CD4-positive, alpha-beta memory T cell (primary cell): Measurements from ENCODE around the gene CARNS1. TPM values are rescaled to one million over a fixed set of nuclear protein-coding genes. Genes with fewer than 3 reads are reported as not detected.

Experiments
- CTCF ChIA-PET: fragments of 350-600 bp; sonication (Branson Sonifier 250); formaldehyde crosslinking; loops from one replicate; lab custom pipeline; 2021; ENCODE audit warnings: inconsistent platforms; ENCODE audit not compliant: partially characterized antibody; lab: Charles Lee
- POLR2A ChIA-PET: fragments of 350-600 bp; sonication (Branson Sonifier 250); formaldehyde crosslinking; loops from one replicate; lab custom pipeline; 2021; ENCODE audit not compliant: partially characterized antibody; lab: Charles Lee
- DNase-seq, 5 donors: peaks; one replicate each; pipeline versions ENCODE4 v3.0.0 to v3.0.0-alpha.2; 2020 to 2022; ENCODE audit warnings: mixed read lengths in 1 of 5
- H3K27ac ChIP-seq: one replicate; pipeline ENCODE4 v1.7.0; 2013; ENCODE audit warnings: low read depth, low read length
- H3K27me3 ChIP-seq: 2 replicates; pipeline ENCODE4 v1.7.0; 2013; ENCODE audit warnings: mild to moderate bottlenecking, low read length, moderate library complexity; ENCODE audit not compliant: insufficient read depth
- H3K36me3 ChIP-seq: 2 replicates; pipeline ENCODE4 v1.7.0; 2013; ENCODE audit warnings: mild to moderate bottlenecking, low read length, moderate library complexity; ENCODE audit not compliant: insufficient read depth
- H3K4me1 ChIP-seq: 2 replicates; pipeline ENCODE4 v1.7.0; 2013; ENCODE audit warnings: mild to moderate bottlenecking, low read length, moderate library complexity; ENCODE audit not compliant: insufficient read depth
- H3K4me3 ChIP-seq, 2 donors: one replicate each; pipeline ENCODE4 v1.7.0; 2013; ENCODE audit warnings: low read length in 2 of 2, mild to moderate bottlenecking in 1 of 2
- H3K9me3 ChIP-seq, 2 donors: one replicate each; pipeline ENCODE4 v1.7.0; 2013; ENCODE audit warnings: low read length in 2 of 2, control low read depth in 1 of 2; ENCODE audit not compliant: control insufficient read depth in 1 of 2
- H3K27ac Mint-ChIP-seq, 7 donors: one replicate each; pipeline ENCODE4 v1.8.0; 2020 to 2021; ENCODE audit warnings: mixed read lengths in 7 of 7, mild to moderate bottlenecking in 6 of 7, inconsistent platforms in 3 of 7, moderate library complexity in 3 of 7
- H3K27me3 Mint-ChIP-seq, 2 donors: one replicate each; pipeline ENCODE4 v1.8.0; 2020 to 2021; ENCODE audit warnings: mixed read lengths in 2 of 2
- H3K36me3 Mint-ChIP-seq, 2 donors: one replicate each; pipeline ENCODE4 v1.8.0; 2020 to 2021; ENCODE audit warnings: mixed read lengths in 2 of 2, inconsistent platforms in 1 of 2, mild to moderate bottlenecking in 1 of 2
- H3K4me1 Mint-ChIP-seq, 4 donors: one replicate each; pipeline ENCODE4 v1.8.0; 2020 to 2021; ENCODE audit warnings: mixed read lengths in 4 of 4, mild to moderate bottlenecking in 1 of 4
- H3K4me3 Mint-ChIP-seq, 8 donors: one replicate each; pipeline ENCODE4 v1.8.0; 2020 to 2021; ENCODE audit warnings: mixed read lengths in 8 of 8, mild to moderate bottlenecking in 7 of 8, moderate library complexity in 6 of 8, inconsistent platforms in 3 of 8
- H3K9me3 Mint-ChIP-seq, 8 donors: one replicate each; pipeline ENCODE4 v1.8.0; 2020 to 2021; ENCODE audit warnings: mixed read lengths in 8 of 8, mild to moderate bottlenecking in 5 of 8, inconsistent platforms in 3 of 8, moderate library complexity in 1 of 8
- intact Hi-C: fragments of 100-400 bp; cut with micrococcal nuclease; formaldehyde crosslinking; loops from one replicate; pipeline ENCODE4 v1.15.1; 2023
- polyA plus RNA-seq, 2 donors: library from polyadenylated mRNA; unstranded; fragments of 300-500 nt; fragmentation: Illumina TruSeq; gene quantifications; one replicate each; pipeline ENCODE4 v1.2.3, GENCODE V29; 2021
- total RNA-seq, 2 experiments: library from RNA; stranded (reverse); gene quantifications; one replicate each; pipeline ENCODE4 v1.2.3, GENCODE V29; 2021

Gene CARNS1
- total and polyA plus RNA-seq, 4 experiments from 2014 or later, result 0.45 to 3.3 (median 1.6) TPM

GRCh38 chr11:67391304-67392182 is 23.9 kb upstream of the CARNS1 start, which contains the start of gene RAD9A:
TSS of gene RAD9A (plus strand) at chr11:67391986. CDS start at chr11:67392045, 59 bp downstream.
- Mint-ChIP-seq H3K27me3 (no peaks in the 10 kb centered on the region), H3K4me1 (peaks cover 23 to 46% (median 36%) of the 10 kb centered on the region in 4 donors), H3K36me3 (peaks cover 8 to 14% of the 10 kb centered on the region in 2 donors), H3K4me3 (peak within 1 kb of the TSS; percentile 87 to 93 (median 91)), H3K9me3 (peaks cover 0 to 1% (median 0%) of the 10 kb centered on the region in 8 donors), H3K27ac (peak within 1 kb of the TSS; percentile 82 to 94 (median 87))
- intact Hi-C loops, result loop anchor here (1.0 kb wide), 2 partner anchors 10 to 93 kb away; partner anchors contain the start of gene PPP1CA
- ChIA-PET POLR2A (interaction anchor here (0.9 to 21.5 kb wide), 33 partner anchors 9 to 151 kb away, joined by 3 to 2262 read pairs (median 7); partner anchors contain the start of genes AIP, CARNS1, CDK2AP2 and CLCF1), CTCF (interaction anchor here (1.4 to 24.8 kb wide), 12 partner anchors 9 to 124 kb away, joined by 3 to 1065 read pairs (median 6); partner anchors contain the start of genes AIP, POLD4, PPP1CA and PTPRCAP)
- Histone ChIP-seq H3K27ac (peak within 1 kb of the TSS; percentile 79), H3K27me3 (no peaks in the 10 kb centered on the region), H3K4me1 (peaks cover 18% of the 10 kb centered on the region), H3K36me3 (peaks cover 3% of the 10 kb centered on the region), H3K9me3 (no peaks in the 10 kb centered on the region), H3K4me3 (peak within 1 kb of the TSS; percentile 63 to 75)
- peak; percentile 86 to 93 (median 89) for DNase-seq

DNA sequence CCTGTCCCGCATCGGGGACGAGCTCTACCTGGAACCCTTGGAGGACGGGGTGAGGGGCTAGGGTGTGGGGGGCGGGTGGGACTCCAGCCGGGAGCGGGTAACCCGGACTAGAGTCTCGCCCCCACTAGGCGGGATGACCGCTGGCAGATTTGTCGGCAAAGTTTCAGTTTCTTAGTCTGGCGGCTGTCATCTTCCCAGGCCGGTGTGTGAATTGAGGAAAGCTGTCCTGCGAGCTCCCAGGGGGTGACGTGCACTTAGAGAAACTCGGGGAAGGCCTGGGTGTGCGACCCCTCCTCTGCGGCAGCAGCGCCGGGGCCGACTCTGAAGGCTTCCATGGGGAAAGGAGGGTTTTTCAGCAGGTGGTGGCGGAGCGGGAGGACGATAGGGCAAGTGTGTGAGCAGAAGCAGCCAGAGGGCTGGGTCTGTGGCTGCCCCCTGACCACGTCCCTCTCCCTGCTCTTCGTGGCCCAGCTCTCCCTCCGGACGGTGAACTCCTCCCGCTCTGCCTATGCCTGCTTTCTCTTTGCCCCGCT is 23.2 kb upstream of the CARNS1 start:
- H3K4me3 ChIP-seq, result peak overlapping the region; percentile 61 to 75
- peak overlapping the region; percentile 78 to 94 (median 87) for H3K27ac Mint-ChIP-seq
- peaks cover 27 to 53% (median 43%) of the 10 kb centered on the region in 4 donors for H3K4me1 Mint-ChIP-seq
- ChIA-PET CTCF (interaction anchor here (0.5 to 24.8 kb wide), 11 partner anchors 10 to 125 kb away, joined by 3 to 1065 read pairs (median 7); partner anchors contain the start of genes AIP, POLD4, PPP1CA and PTPRCAP), POLR2A (interaction anchor here (0.9 to 21.5 kb wide), 31 partner anchors 9 to 152 kb away, joined by 3 to 2262 read pairs (median 7); partner anchors contain the start of genes AIP, CARNS1, CDK2AP2 and CLCF1)
- peaks cover 0 to 1% (median 0%) of the 10 kb centered on the region in 8 donors for H3K9me3 Mint-ChIP-seq
- peaks cover 11 to 19% of the 10 kb centered on the region in 2 donors for H3K36me3 Mint-ChIP-seq
- peak overlapping the region; percentile 87 to 93 (median 91) for H3K4me3 Mint-ChIP-seq
- H3K27ac ChIP-seq, result peak overlapping the region; percentile 79
- intact Hi-C loops, result loop anchor here (1.0 kb wide), 1 partner anchor 9 kb away; the partner anchor contains the start of gene PPP1CA
- peaks cover 25% of the 10 kb centered on the region for H3K4me1 ChIP-seq
- no peak for DNase-seq
- H3K36me3 ChIP-seq, result peaks cover 3% of the 10 kb centered on the region
- no peaks in the 10 kb centered on the region for H3K27me3 Mint-ChIP-seq
- no peaks in the 10 kb centered on the region for H3K9me3 ChIP-seq
- H3K27me3 ChIP-seq, result no peaks in the 10 kb centered on the region

DNA sequence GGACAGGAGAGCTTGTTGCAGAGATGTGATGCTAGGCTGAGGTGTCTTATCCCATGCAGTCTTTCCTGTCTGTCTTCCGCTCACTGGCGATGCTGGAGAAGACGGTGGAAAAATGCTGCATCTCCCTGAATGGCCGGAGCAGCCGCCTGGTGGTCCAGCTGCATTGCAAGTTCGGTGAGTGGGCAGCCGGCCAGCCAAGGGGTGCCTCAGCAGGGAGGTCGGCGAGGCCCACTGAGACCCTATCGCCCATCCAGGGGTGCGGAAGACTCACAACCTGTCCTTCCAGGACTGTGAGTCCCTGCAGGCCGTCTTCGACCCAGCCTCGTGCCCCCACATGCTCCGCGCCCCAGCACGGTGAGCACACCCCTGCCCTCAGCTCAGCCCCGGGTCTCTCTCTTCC is 22.0 kb upstream of the CARNS1 start:
- peak overlapping the region in 5 of 8 donors; percentile 51 to 91 (median 64) for H3K4me3 Mint-ChIP-seq
- POLR2A ChIA-PET, result interaction anchor here (0.9 to 21.5 kb wide), 7 partner anchors 8 to 106 kb away, joined by 3 to 2262 read pairs (median 37); partner anchors contain the start of genes CARNS1, CLCF1, POLD4 and PPP1CA

DNA sequence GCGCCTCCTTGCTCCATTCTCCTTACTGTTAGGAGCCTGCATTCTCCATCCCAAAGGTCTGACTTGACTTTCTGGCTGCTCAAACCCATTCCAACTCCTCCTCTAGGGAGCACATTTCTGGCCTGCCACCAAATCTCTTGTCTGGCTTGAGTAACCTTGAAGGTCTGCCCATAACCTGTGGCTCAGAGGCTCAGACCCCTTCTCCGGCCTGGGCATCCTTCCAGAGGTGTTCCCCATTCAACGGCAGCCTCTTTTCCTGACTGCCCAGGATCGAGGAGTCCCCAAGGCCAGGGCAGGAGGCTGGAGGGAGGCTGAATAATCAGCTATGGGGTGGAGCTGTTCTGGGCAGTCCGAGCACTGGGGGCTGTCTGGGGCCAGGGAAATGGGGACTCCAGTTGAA is 21.5 kb upstream of the CARNS1 start:
- no peaks in the 10 kb centered on the region for H3K27me3 Mint-ChIP-seq
- intact Hi-C loops, result no loop called here
- H3K36me3 ChIP-seq, result peaks cover 21% of the 10 kb centered on the region
- peaks cover 31 to 69% (median 51%) of the 10 kb centered on the region in 4 donors for H3K4me1 Mint-ChIP-seq
- DNase-seq, result no peak
- H3K4me3 Mint-ChIP-seq, result peak overlapping the region in 7 of 8 donors; percentile 1 to 64 (median 53)
- peaks cover 0 to 1% (median 0%) of the 10 kb centered on the region in 8 donors for H3K9me3 Mint-ChIP-seq
- peak overlapping the region in 6 of 7 donors; percentile 3 to 65 (median 54) for H3K27ac Mint-ChIP-seq
- CTCF ChIA-PET, result interaction anchor here (1.2 to 5.9 kb wide), 3 partner anchors 8 to 43 kb away, joined by 3 to 40 read pairs (median 3); partner anchors contain the start of genes PPP1CA and TBC1D10C
- H3K36me3 Mint-ChIP-seq, result peaks cover 18 to 30% of the 10 kb centered on the region in 2 donors
- H3K4me3 ChIP-seq, result no peak overlapping the region
- no peaks in the 10 kb centered on the region for H3K9me3 ChIP-seq
- peaks cover 42% of the 10 kb centered on the region for H3K4me1 ChIP-seq
- H3K27ac ChIP-seq, result no peak overlapping the region
- no peaks in the 10 kb centered on the region for H3K27me3 ChIP-seq
- POLR2A ChIA-PET, result interaction anchor here (0.9 to 21.5 kb wide), 6 partner anchors 7 to 106 kb away, joined by 3 to 2262 read pairs (median 26); partner anchors contain the start of genes CARNS1, CLCF1, PPP1CA and PTPRCAP

More for the DNA sequence above, 22.0 kb upstream of the CARNS1 start:
- intact Hi-C loops, result no loop called here
- no peaks in the 10 kb centered on the region for H3K9me3 ChIP-seq
- DNase-seq, result no peak
- peaks cover 0 to 1% (median 0%) of the 10 kb centered on the region in 8 donors for H3K9me3 Mint-ChIP-seq
- no peak overlapping the region for H3K27ac ChIP-seq
- peaks cover 37% of the 10 kb centered on the region for H3K4me1 ChIP-seq
- H3K36me3 ChIP-seq, result peaks cover 15% of the 10 kb centered on the region
- no peak overlapping the region for H3K4me3 ChIP-seq
- CTCF ChIA-PET, result interaction anchor here (1.6 to 5.9 kb wide), 2 partner anchors 8 to 39 kb away, joined by 3 to 40 read pairs; partner anchors contain the start of genes PPP1CA and TBC1D10C
- peaks cover 18 to 28% of the 10 kb centered on the region in 2 donors for H3K36me3 Mint-ChIP-seq
- no peaks in the 10 kb centered on the region for H3K27me3 Mint-ChIP-seq
- H3K27ac Mint-ChIP-seq, result peak overlapping the region; percentile 3 to 87 (median 57)
- no peaks in the 10 kb centered on the region for H3K27me3 ChIP-seq
- peaks cover 31 to 65% (median 51%) of the 10 kb centered on the region in 4 donors for H3K4me1 Mint-ChIP-seq

DNA sequence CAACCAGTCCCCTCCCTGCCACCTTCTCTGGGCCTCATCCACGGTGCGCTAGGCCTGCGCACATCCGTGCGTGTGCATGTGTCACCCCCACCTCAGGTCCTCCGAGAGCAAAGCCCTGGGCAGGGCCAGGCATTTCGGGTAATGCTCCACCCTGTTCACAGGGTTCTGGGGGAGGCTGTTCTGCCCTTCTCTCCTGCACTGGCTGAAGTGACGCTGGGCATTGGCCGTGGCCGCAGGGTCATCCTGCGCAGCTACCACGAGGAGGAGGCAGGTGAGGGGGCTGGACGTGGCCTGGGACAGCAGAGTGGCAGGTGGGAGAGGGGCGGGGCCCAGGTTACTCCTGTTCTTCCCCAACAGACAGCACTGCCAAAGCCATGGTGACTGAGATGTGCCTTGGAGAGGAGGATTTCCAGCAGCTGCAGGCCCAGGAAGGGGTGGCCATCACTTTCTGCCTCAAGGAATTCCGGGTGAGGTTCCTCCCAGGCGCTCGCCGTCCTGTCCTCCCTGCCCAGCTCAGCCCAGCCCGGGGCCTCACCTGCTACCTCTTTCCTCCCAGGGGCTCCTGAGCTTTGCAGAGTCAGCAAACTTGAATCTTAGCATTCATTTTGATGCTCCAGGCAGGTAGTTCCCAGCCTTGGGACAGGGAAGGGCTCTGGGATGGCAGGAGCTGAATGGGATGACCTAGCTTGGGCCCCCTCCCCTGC is 19.8 kb upstream of the CARNS1 start:
- peak overlapping the region in 5 of 7 donors; percentile 61 to 91 (median 73) for H3K27ac Mint-ChIP-seq
- Histone ChIP-seq H3K9me3 (no peaks in the 10 kb centered on the region), H3K4me3 (no peak overlapping the region), H3K36me3 (peaks cover 28% of the 10 kb centered on the region), H3K27ac (peak overlapping the region; percentile 42), H3K27me3 (no peaks in the 10 kb centered on the region), H3K4me1 (peaks cover 58% of the 10 kb centered on the region)
- no peak for DNase-seq
- intact Hi-C loops, result no loop called here
- CTCF ChIA-PET, result interaction anchor here (1.0 to 1.9 kb wide), 6 partner anchors 10 to 78 kb away, joined by 3 to 9 read pairs (median 4); partner anchors contain the start of gene PTPRCAP
- peaks cover 31 to 71% (median 54%) of the 10 kb centered on the region in 4 donors for H3K4me1 Mint-ChIP-seq
- peak overlapping the region in 1 of 8 donors; percentile 62 for H3K4me3 Mint-ChIP-seq
- no peaks in the 10 kb centered on the region for H3K27me3 Mint-ChIP-seq
- H3K9me3 Mint-ChIP-seq, result peaks cover 0 to 1% (median 0%) of the 10 kb centered on the region in 8 donors
- POLR2A ChIA-PET, result interaction anchor here (0.6 to 21.5 kb wide), 12 partner anchors 9 to 1445 kb away, joined by 3 to 2262 read pairs (median 4); partner anchors contain the start of genes ANKRD13D, CARNS1, POLD4 and PTPRCAP
- H3K36me3 Mint-ChIP-seq, result peaks cover 20 to 37% of the 10 kb centered on the region in 2 donors

DNA sequence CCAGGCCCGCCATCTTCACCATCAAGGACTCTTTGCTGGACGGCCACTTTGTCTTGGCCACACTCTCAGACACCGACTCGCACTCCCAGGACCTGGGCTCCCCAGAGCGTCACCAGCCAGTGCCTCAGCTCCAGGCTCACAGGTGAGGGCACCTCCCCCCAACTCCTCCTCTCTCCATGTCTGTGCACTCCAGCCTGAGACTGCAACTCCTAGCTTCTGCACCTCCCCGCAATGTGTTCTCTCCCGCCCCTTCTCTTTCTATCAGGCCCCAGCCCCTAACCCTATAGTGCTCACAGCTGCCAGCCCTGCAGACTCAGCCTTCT is 19.3 kb upstream of the CARNS1 start:
- intact Hi-C loops, result no loop called here
- Mint-ChIP-seq H3K4me3 (peak overlapping the region in 5 of 8 donors; percentile 10 to 62 (median 41)), H3K9me3 (peaks cover 0 to 1% (median 0%) of the 10 kb centered on the region in 8 donors), H3K27me3 (no peaks in the 10 kb centered on the region), H3K4me1 (peaks cover 28 to 68% (median 51%) of the 10 kb centered on the region in 4 donors), H3K36me3 (peaks cover 20 to 39% of the 10 kb centered on the region in 2 donors), H3K27ac (peak overlapping the region; percentile 46 to 91 (median 73))
- peaks cover 28% of the 10 kb centered on the region for H3K36me3 ChIP-seq
- H3K9me3 ChIP-seq, result no peaks in the 10 kb centered on the region
- POLR2A ChIA-PET, result interaction anchor here (0.6 to 21.5 kb wide), 12 partner anchors 8 to 1446 kb away, joined by 3 to 2262 read pairs (median 5); partner anchors contain the start of genes ANKRD13D, CARNS1, PITPNM1 and POLD4
- H3K4me3 ChIP-seq, result no peak overlapping the region
- H3K4me1 ChIP-seq, result peaks cover 55% of the 10 kb centered on the region
- peak overlapping the region; percentile 42 for H3K27ac ChIP-seq
- DNase-seq, result no peak
- CTCF ChIA-PET, result interaction anchor here (1.0 to 1.9 kb wide), 6 partner anchors 11 to 79 kb away, joined by 3 to 9 read pairs (median 4); partner anchors contain the start of gene PTPRCAP
- no peaks in the 10 kb centered on the region for H3K27me3 ChIP-seq
